MCF 10A (cell line): ENCODE measurements around the gene BHLHA15. TPM values are rescaled to one million over a fixed set of nuclear protein-coding genes. Genes with fewer than 3 reads are reported as not detected.

Source experiments
- BruUV-seq: library from RNA; stranded (reverse); fragments of 400-500 nt; replicated peaks from 2 replicates; lab custom pipeline; 2021; lab: Mats Ljungman, UMichigan
- CTCF ChIA-PET: fragments of 300-600 bp; sonication (Branson Sonifier 250); formaldehyde crosslinking; extraction: SDS; loops from one replicate; lab custom pipeline; 2021; ENCODE audit warnings: antibody characterized with exemption, inconsistent platforms; lab: Yijun Ruan, JAX
- POLR2A ChIA-PET: fragments of 300-600, 350-650 bp; sonication (Branson Sonifier 250); formaldehyde crosslinking; extraction: SDS; loops from one replicate; lab custom pipeline; 2020; ENCODE audit warnings: antibody characterized with exemption, inconsistent platforms; lab: Yijun Ruan, JAX
- DNase-seq: peaks from one replicate; pipeline ENCODE4 v3.0.0-alpha.2; 2018; ENCODE audit not compliant: unreplicated experiment
- H3K27ac Mint-ChIP-seq: one replicate; pipeline ENCODE4 v1.8.0; 2022; ENCODE audit warnings: mild to moderate bottlenecking, low read depth, mixed read lengths; ENCODE audit not compliant: unreplicated experiment
- H3K27me3 Mint-ChIP-seq: one replicate; pipeline ENCODE4 v1.8.0; 2022; ENCODE audit warnings: mixed read lengths; ENCODE audit not compliant: insufficient read depth, unreplicated experiment
- H3K36me3 Mint-ChIP-seq: one replicate; pipeline ENCODE4 v1.8.0; 2022; ENCODE audit warnings: mild to moderate bottlenecking, moderate library complexity, mixed read lengths; ENCODE audit not compliant: insufficient read depth, unreplicated experiment
- H3K4me1 Mint-ChIP-seq: one replicate; pipeline ENCODE4 v1.8.0; 2022; ENCODE audit warnings: mixed read lengths; ENCODE audit not compliant: insufficient read depth, unreplicated experiment
- H3K4me3 Mint-ChIP-seq: one replicate; pipeline ENCODE4 v1.8.0; 2022; ENCODE audit warnings: mild to moderate bottlenecking, moderate library complexity, mixed read lengths; ENCODE audit not compliant: unreplicated experiment
- H3K9me3 Mint-ChIP-seq: one replicate; pipeline ENCODE4 v1.8.0; 2022; ENCODE audit warnings: mixed read lengths; ENCODE audit not compliant: unreplicated experiment
- CTCF ChIP-seq: fragments of 200-600 bp; IDR thresholded peaks from one replicate; pipeline ENCODE4 v1.8.0; 2022; ENCODE audit warnings: antibody characterized with exemption, mild to moderate bottlenecking; ENCODE audit not compliant: unreplicated experiment
- intact Hi-C: fragments of 100-400 bp; cut with micrococcal nuclease; formaldehyde crosslinking; loops from 2 replicates; pipeline ENCODE4 v1.14.1; 2022
- total RNA-seq: library from RNA; stranded (reverse); gene quantifications from 2 replicates; pipeline ENCODE4 v1.2.3, GENCODE V29; 2022

BHLHA15 gene
- total RNA-seq, 1 experiment from 2014 or later = 3.2 TPM

- TSS peak; percentile 19 for BruUV-seq
- Mint-ChIP-seq H3K27ac (no peak overlapping the region), H3K4me1 (no peaks in the 10 kb centered on the region), H3K9me3 (no peaks in the 10 kb centered on the region), H3K36me3 (peaks cover 37% of the 10 kb centered on the region), H3K4me3 (no peak overlapping the region), H3K27me3 (no peaks in the 10 kb centered on the region)
- ChIA-PET CTCF (no interaction called here), POLR2A (no interaction called here)
- intact Hi-C loops = no loop called here
- no peak for DNase-seq
- TF ChIP-seq CTCF = no peak
Observed at GRCh38 chr7:98191668-98192431, 19.4 kb upstream of the BHLHA15 start.

GRCh38 chr7:98192781-98193457, 18.3 kb upstream of the BHLHA15 start:
- no TSS peak for BruUV-seq

GRCh38 chr7:98193474-98194180, 17.6 kb upstream of the BHLHA15 start:
- Mint-ChIP-seq H3K9me3 (no peaks in the 10 kb centered on the region), H3K36me3 (peaks cover 37% of the 10 kb centered on the region), H3K27ac (no peak overlapping the region), H3K4me1 (no peaks in the 10 kb centered on the region), H3K27me3 (no peaks in the 10 kb centered on the region), H3K4me3 (no peak overlapping the region)
- BruUV-seq = no TSS peak
- intact Hi-C loops = no loop called here
- DNase-seq = no peak
- CTCF ChIA-PET = no interaction called here
- TF ChIP-seq CTCF = no peak
- POLR2A ChIA-PET = interaction anchor here (0.6 to 0.7 kb wide), 2 partner anchors 13 to 57 kb away, joined by 3 read pairs; no protein-coding TSS in a partner anchor

More at GRCh38 chr7:98192781-98193457, 18.3 kb upstream of the BHLHA15 start:
- ChIA-PET POLR2A (interaction anchor here (0.6 kb wide), 1 partner anchor 58 kb away, joined by 3 read pairs; no protein-coding TSS in a partner anchor), CTCF (no interaction called here)
- no peak for DNase-seq
- H3K27me3 Mint-ChIP-seq = no peaks in the 10 kb centered on the region
- intact Hi-C loops = no loop called here
- H3K36me3 Mint-ChIP-seq = peaks cover 37% of the 10 kb centered on the region
- H3K9me3 Mint-ChIP-seq = no peaks in the 10 kb centered on the region
- no peak for TF ChIP-seq CTCF
- no peak overlapping the region for H3K4me3 Mint-ChIP-seq
- no peaks in the 10 kb centered on the region for H3K4me1 Mint-ChIP-seq
- no peak overlapping the region for H3K27ac Mint-ChIP-seq

- H3K9me3 Mint-ChIP-seq = no peaks in the 10 kb centered on the region
- H3K36me3 Mint-ChIP-seq = peaks cover 37% of the 10 kb centered on the region
- ChIA-PET POLR2A (no interaction called here), CTCF (no interaction called here)
- no peak for DNase-seq
- no peaks in the 10 kb centered on the region for H3K4me1 Mint-ChIP-seq
- no peak overlapping the region for H3K4me3 Mint-ChIP-seq
- H3K27ac Mint-ChIP-seq = no peak overlapping the region
- intact Hi-C loops = no loop called here
- TF ChIP-seq CTCF = no peak
- H3K27me3 Mint-ChIP-seq = no peaks in the 10 kb centered on the region
- no TSS peak for BruUV-seq
Observed at GRCh38 chr7:98194186-98194585, 17.1 kb upstream of the BHLHA15 start.
